BLaER1 (cell line): ENCODE data around the gene KREMEN1.
"Not testable (repeated sequence)": the region's sequence is repeated elsewhere in the genome, so short reads cannot be mapped to it uniquely, and the experiment has no call there.

Experiments used
- H3K27ac ChIP-seq: shearing (Covaris generic); formaldehyde crosslinking; 2 replicates; pipeline ENCODE4 v1.8.1; 2022
- H3K27me3 ChIP-seq: shearing (Covaris generic); formaldehyde crosslinking; 2 replicates; pipeline ENCODE4 v1.8.1; 2022
- H3K36me3 ChIP-seq: shearing (Covaris generic); formaldehyde crosslinking; 2 replicates; pipeline ENCODE4 v1.8.1; 2022
- H3K4me1 ChIP-seq: shearing (Covaris generic); formaldehyde crosslinking; 2 replicates; pipeline ENCODE4 v1.8.1; 2022
- H3K4me2 ChIP-seq: shearing (Covaris generic); formaldehyde crosslinking; 2 replicates; pipeline ENCODE4 v1.8.1; 2022
- H3K4me3 ChIP-seq: shearing (Covaris generic); formaldehyde crosslinking; 2 replicates; pipeline ENCODE4 v1.8.1; 2022
- H3K9ac ChIP-seq: shearing (Covaris generic); formaldehyde crosslinking; 2 replicates; pipeline ENCODE4 v1.8.1; 2022
- H3K9me3 ChIP-seq: shearing (Covaris generic); formaldehyde crosslinking; 2 replicates; pipeline ENCODE4 v1.8.1; 2022
- H4K20me1 ChIP-seq: shearing (Covaris generic); formaldehyde crosslinking; 2 replicates; pipeline ENCODE4 v1.8.1; 2022
- Cebpa-rat ChIP-seq: shearing (Covaris generic); IDR thresholded peaks from 2 replicates; pipeline ENCODE4 v1.8.1; 2022

KREMEN1 gene

GRCh38 chr22:29115682-29116288, 43.0 kb downstream of the KREMEN1 start:
- Histone ChIP-seq H3K27ac (no peak overlapping the region), H3K27me3 (no peaks in the 10 kb centered on the region), H3K9me3 (peaks cover 7% of the 10 kb centered on the region; the same call in 1 of the 2 replicates), H3K9ac (no peak overlapping the region), H4K20me1 (no peaks in the 10 kb centered on the region), H3K4me3 (no peak overlapping the region), H3K4me1 (no peaks in the 10 kb centered on the region), H3K4me2 (no peak overlapping the region), H3K36me3 (no peaks in the 10 kb centered on the region)
- TF ChIP-seq Cebpa-rat = no peak

GRCh38 chr22:29116397-29117123, 43.7 kb downstream of the KREMEN1 start:
- Histone ChIP-seq H3K36me3 (no peaks in the 10 kb centered on the region), H3K4me3 (no peak overlapping the region), H3K27ac (no peak overlapping the region), H3K27me3 (no peaks in the 10 kb centered on the region), H4K20me1 (no peaks in the 10 kb centered on the region), H3K9me3 (peaks cover 7% of the 10 kb centered on the region; the same call in 1 of the 2 replicates), H3K4me1 (no peaks in the 10 kb centered on the region), H3K4me2 (no peak overlapping the region), H3K9ac (no peak overlapping the region)
- no peak for TF ChIP-seq Cebpa-rat

DNA sequence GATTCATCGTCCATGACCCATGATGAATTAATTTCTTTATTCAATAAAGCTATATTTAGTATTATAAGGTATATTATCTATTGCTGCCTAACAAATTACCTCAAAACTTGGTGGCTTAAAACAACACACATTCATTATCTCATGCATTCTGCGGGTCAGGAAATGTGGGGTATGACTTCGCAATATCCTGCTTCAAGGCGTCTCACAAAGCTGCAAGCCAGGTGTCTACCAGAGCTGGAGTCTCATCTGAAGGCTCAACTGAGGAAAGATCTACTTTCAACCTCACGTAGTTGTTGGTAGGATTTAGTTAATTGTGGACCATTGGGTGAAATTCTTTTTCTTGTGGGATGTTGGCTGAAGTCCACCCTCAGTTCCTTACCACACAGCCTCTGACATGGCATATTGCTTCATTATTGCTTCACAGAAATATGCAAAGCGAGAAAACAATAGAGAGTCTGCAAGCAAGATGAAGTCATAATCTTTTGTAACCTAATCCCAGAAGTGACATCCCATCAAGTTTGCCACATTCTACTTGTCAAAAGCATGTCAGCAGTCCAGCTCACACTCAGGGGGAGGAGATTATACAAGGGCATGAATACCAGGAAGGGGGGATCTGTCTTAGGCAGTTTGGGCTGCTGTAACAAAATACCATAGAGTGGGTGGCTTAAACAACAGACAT, 45.1 kb downstream of the KREMEN1 start:
- no peak overlapping the region for H3K4me3 ChIP-seq
- H3K4me1 ChIP-seq = no peaks in the 10 kb centered on the region
- peaks cover 7% of the 10 kb centered on the region; the same call in 1 of the 2 replicates for H3K9me3 ChIP-seq
- H3K36me3 ChIP-seq = no peaks in the 10 kb centered on the region
- H4K20me1 ChIP-seq = no peaks in the 10 kb centered on the region
- no peak for TF ChIP-seq Cebpa-rat
- H3K27ac ChIP-seq = no peak overlapping the region
- H3K27me3 ChIP-seq = no peaks in the 10 kb centered on the region
- no peak overlapping the region for H3K9ac ChIP-seq
- H3K4me2 ChIP-seq = no peak overlapping the region

- H3K4me2 ChIP-seq, H3K27ac ChIP-seq, H3K4me3 ChIP-seq, H3K36me3 ChIP-seq, H3K9me3 ChIP-seq, H3K9ac ChIP-seq, H3K4me1 ChIP-seq, H3K27me3 ChIP-seq, H4K20me1 ChIP-seq: not testable (repeated sequence)
Measured at GRCh38 chr22:29120098-29120912, 47.5 kb downstream of the KREMEN1 start.

DNA sequence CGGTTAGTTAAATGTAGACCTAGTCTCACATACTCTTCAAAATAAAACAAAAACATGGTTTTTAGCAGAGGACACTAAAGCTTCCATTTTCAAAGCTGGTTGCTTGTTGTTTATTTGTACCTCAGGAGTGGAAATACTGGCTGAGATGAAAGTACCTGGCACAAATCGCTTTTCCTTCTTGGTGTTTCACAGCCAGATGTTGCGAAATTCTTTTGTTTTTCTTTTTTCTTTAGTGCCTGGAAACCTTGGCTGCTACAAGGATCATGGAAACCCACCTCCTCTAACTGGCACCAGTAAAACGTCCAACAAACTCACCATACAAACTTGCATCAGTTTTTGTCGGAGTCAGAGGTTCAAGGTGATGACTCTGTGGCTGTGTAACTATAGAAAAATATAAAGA, 48.3 kb downstream of the KREMEN1 start:
- TF ChIP-seq Cebpa-rat = peak; percentile 75; the same call in 1 of the 2 replicates
- H3K27ac ChIP-seq = no peak overlapping the region
- H3K4me3 ChIP-seq = no peak overlapping the region
- H3K9me3 ChIP-seq = peaks cover 7% of the 10 kb centered on the region; the same call in 1 of the 2 replicates
- H3K4me2 ChIP-seq = no peak overlapping the region
- H3K36me3 ChIP-seq = no peaks in the 10 kb centered on the region
- H3K9ac ChIP-seq = no peak overlapping the region
- no peaks in the 10 kb centered on the region for H3K4me1 ChIP-seq
- no peaks in the 10 kb centered on the region for H4K20me1 ChIP-seq
- H3K27me3 ChIP-seq = no peaks in the 10 kb centered on the region

DNA sequence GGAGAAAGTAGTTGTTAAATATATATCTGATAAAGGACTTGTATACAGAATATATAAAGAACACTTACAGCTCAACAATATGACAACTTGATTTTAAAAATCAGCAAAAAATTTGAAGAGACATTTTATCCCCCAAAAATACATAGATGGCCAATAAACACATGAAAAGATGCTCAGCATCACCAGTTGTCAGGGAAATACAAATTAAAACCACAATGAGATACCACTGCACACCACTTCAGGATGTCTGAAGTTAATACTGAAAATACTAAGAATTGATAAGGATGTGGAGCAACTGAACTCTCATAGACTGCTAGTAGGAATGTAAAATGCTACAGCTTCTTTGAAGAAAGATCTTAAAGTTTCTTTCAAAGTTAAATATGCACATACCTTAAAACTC, 49.2 kb downstream of the KREMEN1 start:
- Histone ChIP-seq H3K9ac (no peak overlapping the region), H3K4me1 (no peaks in the 10 kb centered on the region), H3K4me3 (no peak overlapping the region), H3K27me3 (no peaks in the 10 kb centered on the region), H3K36me3 (no peaks in the 10 kb centered on the region), H3K4me2 (no peak overlapping the region), H3K9me3 (peaks cover 7% of the 10 kb centered on the region; the same call in 1 of the 2 replicates), H3K27ac (no peak overlapping the region), H4K20me1 (no peaks in the 10 kb centered on the region)
- TF ChIP-seq Cebpa-rat = no peak

GRCh38 chr22:29124777-29125442, 52.1 kb downstream of the KREMEN1 start:
- no peaks in the 10 kb centered on the region; the same call in 1 of the 2 replicates for H3K9me3 ChIP-seq
- TF ChIP-seq Cebpa-rat = no peak
- H3K4me3 ChIP-seq = no peak overlapping the region
- no peak overlapping the region for H3K27ac ChIP-seq
- no peak overlapping the region for H3K4me2 ChIP-seq
- H3K9ac ChIP-seq = no peak overlapping the region
- no peaks in the 10 kb centered on the region for H3K27me3 ChIP-seq
- H4K20me1 ChIP-seq = no peaks in the 10 kb centered on the region
- H3K4me1 ChIP-seq = no peaks in the 10 kb centered on the region
- no peaks in the 10 kb centered on the region for H3K36me3 ChIP-seq

DNA sequence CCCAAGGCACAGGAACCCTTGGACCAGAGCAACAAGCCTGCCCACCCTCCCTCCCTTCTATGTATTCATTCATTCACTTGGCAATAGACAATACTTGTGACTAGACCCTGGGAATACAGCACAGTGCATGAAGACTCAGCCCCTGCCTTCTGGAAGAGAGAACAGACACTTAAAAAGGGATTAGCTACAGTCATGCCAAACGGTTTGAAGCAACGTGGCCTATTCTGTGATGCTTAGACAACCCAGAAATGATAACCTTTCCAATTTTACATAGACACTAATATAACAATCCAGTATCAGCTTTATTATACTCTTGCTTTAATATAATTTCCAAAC, 52.6 kb downstream of the KREMEN1 start:
- H3K36me3 ChIP-seq = no peaks in the 10 kb centered on the region
- no peak for TF ChIP-seq Cebpa-rat
- no peaks in the 10 kb centered on the region for H3K27me3 ChIP-seq
- H3K4me3 ChIP-seq = no peak overlapping the region
- H3K9me3 ChIP-seq = no peaks in the 10 kb centered on the region; the same call in 1 of the 2 replicates
- H4K20me1 ChIP-seq = no peaks in the 10 kb centered on the region
- H3K4me1 ChIP-seq = no peaks in the 10 kb centered on the region
- no peak overlapping the region for H3K4me2 ChIP-seq
- no peak overlapping the region for H3K27ac ChIP-seq
- H3K9ac ChIP-seq = no peak overlapping the region

DNA sequence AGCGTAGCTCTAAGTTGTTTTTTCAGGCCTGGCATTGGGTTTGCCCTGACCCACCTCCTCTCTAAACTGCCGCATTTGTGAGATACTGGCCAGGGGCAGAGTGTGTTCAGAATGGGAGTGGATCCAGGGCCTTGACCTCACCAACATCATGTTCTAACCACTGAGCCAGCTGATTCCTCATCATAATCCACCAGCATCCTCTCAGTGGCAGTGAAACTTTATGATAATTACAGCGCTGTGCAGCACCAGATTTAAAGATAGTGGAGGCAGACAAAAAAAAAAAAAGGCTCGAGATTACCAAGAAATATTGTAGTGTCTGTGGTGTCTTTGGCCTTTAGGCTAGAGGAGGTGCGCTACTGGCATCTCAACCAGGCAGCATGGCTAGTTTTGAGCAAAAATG, 53.0 kb downstream of the KREMEN1 start:
- H4K20me1 ChIP-seq = no peaks in the 10 kb centered on the region
- H3K4me2 ChIP-seq = no peak overlapping the region
- H3K9ac ChIP-seq = no peak overlapping the region
- no peak for TF ChIP-seq Cebpa-rat
- no peaks in the 10 kb centered on the region for H3K9me3 ChIP-seq
- H3K27me3 ChIP-seq = no peaks in the 10 kb centered on the region
- H3K27ac ChIP-seq = no peak overlapping the region
- H3K4me3 ChIP-seq = no peak overlapping the region
- H3K4me1 ChIP-seq = no peaks in the 10 kb centered on the region
- H3K36me3 ChIP-seq = no peaks in the 10 kb centered on the region
